GM03348 (cell line): ENCODE measurements around the gene ADAM12.

Experiments used
- DNase-seq: peaks from one replicate; pipeline ENCODE4 v3.0.0; 2012; ENCODE audit warnings: low spot score

The ADAM12 gene

DNA sequence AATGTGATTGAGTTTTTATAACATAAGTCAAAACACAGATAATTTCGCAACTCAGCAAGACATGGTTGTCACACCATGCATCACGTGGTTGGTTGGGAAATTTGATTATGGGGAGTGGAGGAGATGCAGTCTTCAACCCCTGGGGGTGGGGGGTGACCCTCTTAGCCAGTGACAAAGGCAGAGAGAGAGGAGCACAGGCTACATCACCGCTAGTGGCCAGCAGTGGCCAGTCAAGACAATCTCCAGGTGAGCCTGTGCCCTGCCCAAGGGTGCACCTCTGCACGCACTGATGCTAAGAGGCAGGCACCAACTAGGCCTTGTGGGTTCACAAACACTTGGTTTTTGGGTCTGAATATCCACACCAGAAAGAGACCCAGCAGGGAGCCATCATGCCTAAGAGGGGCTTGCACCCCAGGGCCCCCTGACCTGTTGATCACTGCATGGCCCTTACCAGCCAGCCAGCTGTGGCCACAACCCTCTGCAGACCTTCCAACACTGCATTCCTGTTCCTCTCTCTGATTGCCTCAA is 247.5 kb downstream of the ADAM12 start:
- DNase-seq, result no peak

DNA sequence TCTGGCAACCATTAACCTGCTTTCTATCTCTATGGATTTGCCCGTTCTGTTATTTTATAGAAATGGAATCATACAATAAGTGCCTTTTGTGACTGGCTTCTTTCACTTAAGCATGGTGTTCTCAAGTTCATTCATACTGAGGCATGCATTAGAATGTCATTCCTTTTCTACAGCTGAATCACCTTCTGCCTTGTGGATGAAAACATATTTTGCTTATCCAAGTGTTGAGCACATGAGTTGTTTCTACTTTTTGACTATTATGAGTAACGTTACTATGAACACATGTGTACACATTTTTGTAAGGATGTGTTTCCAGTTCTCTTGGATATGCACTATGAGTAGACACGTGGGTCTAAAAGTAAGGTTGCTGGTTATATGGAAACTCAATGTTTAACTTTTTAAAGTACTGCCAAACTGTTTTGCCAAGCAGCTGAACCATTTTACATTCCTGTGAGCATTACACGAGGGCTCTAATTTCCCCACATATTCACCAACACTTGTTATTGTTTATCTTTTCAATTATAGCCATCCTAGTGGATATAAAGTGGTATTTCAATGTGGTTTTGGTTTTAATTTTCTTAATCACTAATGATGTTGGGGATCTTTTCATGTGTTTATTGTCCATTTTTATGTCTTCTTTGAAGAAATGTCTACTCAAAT is 250.6 kb downstream of the ADAM12 start:
- no peak for DNase-seq

DNA sequence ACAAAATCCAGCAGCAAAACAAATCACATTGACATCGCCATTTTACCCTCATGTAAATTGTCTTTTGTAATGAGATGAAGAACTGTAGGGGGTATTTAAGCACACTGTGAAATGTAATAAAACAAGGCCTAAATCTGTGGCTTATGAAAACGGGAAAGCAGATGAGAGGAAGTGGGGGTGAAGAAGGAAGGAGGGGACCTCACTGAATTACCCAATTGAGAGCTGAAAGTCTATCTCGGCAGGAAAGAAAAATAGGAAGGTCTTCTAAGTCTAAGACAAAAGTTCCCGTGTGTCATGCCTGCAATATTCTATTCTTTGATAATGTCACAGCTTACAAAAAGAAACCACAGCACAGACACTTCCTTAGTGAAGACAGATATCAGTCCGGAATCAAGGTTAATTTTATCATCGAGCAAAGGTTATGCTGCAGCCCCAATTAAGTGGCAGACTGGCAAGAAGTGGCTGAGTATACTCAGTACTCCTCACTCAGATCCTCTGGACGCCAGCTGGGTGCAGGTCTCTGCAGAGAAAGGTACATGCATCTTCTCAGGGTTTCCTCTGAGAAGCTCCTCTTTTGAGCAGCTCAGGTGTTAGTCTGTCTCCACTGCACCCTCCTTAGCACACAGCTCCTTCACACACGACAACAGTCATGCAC is 252.2 kb downstream of the ADAM12 start:
- no peak for DNase-seq

DNA sequence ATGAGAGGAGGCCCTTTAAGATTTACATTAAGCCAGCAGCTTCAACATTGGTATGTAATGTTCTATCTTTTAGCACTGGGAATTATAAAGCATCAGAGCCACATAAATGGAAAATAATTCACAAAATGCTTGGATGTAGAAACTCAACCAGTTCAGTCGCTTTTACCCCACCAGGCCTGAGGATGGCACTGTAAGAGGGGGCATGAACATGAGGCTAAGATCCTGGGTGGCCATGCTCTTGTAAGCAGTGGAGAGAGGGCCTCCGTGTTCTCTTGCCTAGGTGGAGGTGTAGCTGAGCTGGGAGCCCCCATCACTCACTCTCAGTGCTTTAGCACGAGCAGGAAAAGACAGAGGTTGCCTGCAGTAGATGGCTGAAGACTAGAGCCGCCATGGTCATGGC is 253.1 kb downstream of the ADAM12 start:
- no peak for DNase-seq

DNA sequence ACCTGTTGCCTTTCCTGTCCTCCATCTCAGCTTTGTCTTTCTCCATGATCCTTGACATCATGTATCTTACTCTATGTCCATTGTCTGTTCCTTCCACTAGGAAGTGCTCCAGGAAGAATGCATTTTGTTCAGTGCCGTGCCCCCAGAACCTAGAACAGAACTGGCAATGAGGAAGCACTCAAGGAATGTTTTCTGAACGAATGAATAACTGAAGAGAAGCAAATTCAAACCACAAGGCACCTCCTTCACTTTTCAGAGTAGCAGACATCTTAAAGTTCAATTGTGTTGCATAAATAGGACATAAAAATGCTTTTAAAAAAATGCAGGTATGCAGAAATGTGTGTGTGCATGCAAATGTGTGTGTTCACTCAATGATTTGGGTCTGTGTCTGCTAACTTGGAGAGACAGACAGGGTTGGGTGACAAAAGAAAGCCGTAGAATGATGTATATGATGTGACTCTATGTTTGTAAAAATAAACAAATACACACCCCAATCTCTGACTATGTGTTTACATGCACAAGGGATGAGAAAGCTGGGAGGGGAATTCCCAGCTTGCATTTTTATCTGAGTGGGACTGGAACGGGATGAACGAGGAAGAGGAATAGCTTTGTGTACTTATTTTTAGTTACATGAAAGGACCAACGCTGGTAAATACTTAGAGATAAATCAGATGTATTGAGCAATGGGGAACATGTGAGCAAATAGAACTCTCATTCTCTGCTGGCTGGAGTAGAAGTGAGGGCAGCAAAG is 254.2 kb downstream of the ADAM12 start:
- peak; percentile 65 for DNase-seq

DNA sequence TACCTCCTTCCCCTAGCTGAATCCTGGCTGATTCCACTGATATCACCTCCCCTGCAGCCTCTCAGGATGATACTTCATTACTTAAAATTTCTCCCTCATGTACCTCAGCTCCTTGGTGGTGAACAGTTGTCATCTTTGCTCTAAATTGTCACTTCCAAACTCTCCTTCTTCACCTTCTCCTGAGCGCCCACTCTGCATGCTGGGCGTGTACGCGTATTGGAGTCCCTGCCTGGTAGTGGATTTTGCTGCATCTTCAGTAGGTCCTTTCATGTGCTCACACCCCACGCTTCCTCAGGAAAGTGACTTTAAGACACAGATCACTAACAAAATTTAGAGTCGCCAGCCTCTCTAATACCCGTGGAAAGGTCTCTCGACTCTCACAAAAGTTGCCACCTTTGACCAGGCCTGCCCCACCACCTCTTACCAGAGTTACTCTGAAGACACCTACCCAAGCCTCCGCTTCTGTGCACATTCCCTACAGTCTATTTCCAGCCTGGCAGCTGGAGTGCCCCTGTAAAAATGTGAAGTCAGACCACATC is 255.1 kb downstream of the ADAM12 start:
- DNase-seq, result no peak

DNA sequence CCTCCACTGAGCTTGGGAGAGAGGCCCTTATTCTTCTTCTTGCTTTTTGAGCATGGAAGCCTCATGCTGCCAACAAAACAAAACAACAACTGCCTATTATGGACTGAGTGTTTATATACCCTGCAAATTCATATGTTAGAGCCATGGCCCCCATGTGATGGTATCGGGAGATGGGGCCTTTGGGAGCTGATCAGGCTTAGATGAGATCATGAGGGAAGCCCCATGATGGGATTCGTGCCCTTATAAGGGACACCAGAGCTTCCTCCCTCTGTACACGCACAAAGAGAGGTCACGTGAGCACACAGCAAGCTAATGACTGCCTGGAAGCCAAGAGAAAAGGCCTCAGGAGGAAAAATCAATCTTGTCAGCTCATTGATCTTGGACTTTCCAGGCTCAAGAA is 256.9 kb downstream of the ADAM12 start:
- no peak for DNase-seq

DNA sequence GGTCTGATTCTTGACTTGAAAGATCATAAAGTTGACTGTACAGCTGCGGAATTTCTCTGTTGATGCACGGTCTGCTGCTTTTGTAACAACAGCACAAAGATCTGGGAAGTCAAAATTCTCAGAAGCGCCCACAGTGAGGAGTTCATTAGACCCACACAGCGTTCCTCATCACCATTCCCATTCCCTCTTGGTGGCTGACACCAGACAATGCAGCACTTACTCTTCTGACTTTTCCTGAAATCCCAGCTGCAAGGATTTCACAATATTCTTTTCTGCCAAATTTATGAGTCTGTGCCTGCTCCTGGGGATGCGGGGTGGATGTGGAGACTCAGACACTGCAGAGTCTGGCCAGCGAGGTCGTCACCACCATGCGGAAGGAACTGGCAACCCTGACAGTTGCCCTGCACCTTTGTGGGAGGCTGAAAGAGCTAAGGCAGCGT is 258.0 kb downstream of the ADAM12 start:
- peak; percentile 78 for DNase-seq

DNA sequence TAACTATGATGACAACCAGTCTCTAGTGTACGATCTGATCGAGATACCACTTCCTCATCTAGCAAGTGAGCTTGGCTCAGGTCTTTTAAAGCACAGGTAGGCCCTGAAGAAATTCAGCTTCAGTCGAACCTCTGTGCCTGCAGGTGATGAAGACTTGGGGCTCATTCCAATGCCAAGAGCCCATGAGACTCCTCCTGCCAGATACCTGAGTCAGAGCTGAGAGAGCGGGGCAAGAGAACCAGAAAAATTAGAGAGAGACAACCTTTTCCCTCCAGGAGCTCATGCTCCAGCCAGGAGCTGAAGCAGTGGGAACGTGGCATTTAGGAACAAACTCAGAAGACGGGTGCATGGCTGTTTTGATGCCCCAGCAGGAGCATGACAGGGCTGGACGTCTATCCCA is 259.3 kb downstream of the ADAM12 start:
- DNase-seq, result no peak

DNA sequence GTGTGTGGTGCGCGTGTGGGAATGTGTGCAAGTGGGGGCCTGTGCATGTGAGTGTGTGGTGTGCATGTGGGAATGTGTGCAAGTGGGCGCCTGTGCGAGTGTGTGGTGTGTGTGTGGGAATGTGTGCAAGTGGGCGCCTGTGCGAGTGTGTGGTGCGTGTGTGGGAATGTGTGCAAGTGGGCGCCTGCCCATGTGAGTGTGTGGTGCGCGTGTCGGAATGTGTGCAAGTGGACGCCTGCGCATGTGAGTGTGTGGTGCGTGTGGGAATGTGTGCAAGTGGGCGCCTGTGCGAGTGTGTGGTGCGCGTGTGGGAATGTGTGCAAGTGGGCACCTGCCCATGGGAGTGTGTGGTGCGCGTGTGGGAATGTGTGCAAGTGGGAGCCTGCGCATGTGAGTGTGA is 259.7 kb downstream of the ADAM12 start:
- no peak for DNase-seq

DNA sequence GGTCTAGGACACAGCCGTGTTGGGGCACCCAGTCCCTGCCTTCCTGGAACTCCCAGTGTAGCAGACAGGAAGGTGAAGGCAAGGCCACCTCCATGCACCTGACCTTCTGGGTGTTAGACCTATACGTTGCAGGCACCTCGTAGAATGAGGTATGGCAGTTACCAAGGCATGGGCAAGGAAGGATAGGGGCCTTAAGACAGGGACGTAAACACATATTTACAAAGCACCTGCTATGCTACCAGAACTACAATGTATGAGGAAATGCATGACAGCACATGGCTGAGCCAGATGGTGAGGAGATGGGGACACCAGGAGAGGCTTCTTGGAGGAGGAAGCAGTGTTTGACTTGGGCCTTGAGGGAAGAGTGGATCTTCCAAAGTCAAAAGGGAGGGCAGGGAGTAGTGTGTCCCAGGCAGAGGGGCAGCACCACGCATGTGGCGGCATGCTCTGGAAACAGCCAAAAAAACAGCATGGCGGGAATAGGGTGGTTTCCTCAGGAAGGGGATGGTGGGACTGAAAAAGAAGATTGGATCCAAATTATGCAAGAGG is 260.7 kb downstream of the ADAM12 start:
- no peak for DNase-seq

DNA sequence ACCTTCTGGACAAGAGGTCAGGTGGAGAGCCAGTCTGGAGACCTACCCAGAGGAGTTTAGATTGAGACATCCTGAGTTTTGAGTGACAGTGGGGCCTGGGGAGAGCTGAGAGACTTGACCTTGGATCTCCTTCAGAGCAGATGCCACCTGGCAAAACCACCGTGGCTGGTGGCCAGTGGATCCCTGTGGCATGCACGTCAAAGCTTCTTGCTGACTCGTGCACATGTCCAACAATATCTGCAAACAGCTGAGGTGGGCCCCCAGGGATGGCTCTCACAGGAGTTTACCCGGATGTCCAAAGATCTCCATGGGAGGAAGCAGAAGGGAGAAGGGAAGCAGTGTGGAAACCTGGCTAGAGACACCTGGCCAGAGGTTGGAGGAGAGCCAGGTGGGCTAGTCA is 261.4 kb downstream of the ADAM12 start:
- DNase-seq, result no peak

DNA sequence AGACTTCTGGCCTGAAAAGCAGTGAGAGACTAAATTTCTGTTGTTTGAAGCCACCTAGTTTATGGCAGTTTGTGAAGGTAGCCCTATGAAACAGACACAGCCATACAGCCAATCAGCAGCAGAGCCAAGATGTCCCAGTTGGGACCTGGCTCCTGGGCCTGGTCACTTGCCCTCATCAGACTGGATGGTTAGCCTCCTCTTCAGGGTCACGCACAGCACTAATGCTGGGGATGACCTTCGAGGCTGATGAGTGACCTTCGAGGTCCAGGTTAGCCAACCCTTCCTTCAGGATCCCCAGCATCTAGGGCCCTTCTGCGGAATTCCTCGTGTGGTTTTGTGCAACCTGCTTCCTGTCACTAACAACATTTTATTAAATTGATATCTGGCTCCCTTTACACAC is 262.3 kb downstream of the ADAM12 start:
- no peak for DNase-seq

DNA sequence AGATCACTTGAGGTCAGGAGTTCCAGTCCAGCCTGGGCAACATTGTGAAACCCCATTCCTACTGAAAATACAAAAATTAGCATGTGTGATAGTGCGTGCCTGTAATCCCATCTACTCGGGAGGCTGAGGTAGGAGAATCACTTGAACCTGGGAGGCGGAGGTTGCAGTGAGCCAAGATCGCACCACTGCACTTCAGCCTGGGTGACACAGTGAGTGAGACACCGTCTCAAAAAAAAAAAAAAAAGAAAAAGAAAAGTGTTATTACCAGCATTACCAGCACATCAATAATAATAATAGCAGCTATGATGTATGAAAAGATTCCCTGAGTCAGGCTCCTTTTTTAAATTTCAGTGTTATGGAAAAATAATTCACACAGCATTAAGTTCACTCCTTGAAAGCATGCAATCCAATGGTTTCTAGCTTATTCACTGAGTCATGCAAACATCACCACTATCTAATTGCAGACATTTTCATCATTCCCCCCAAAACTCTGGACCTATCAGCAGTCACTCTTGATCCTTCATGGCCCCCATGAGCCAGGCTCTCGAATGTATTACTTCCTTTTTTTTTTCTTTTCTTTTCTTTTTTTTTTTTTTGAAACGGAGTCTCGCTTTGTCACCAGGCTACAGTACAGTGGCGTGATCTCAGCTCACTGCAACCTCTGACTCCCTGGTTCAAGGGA is 263.5 kb downstream of the ADAM12 start:
- DNase-seq, result no peak

DNA sequence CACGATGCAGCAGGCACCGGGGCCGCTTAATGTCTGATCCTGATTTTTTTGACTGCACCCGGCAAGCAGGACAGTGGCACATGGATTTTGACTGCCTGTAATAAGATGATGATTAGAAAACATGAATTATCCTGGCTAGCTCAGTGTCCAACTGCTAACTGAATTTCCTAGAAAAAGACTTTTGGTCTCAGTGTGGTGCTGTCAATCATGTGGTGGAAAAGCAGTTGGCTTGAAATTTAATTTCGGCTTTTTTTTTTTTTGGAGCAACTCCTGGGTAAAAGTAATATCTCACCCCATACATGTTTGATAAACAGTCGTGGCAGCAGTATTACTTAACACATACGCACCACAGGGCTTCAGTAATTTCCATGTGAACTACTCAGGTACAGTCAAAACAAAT is 264.2 kb downstream of the ADAM12 start:
- no peak for DNase-seq

DNA sequence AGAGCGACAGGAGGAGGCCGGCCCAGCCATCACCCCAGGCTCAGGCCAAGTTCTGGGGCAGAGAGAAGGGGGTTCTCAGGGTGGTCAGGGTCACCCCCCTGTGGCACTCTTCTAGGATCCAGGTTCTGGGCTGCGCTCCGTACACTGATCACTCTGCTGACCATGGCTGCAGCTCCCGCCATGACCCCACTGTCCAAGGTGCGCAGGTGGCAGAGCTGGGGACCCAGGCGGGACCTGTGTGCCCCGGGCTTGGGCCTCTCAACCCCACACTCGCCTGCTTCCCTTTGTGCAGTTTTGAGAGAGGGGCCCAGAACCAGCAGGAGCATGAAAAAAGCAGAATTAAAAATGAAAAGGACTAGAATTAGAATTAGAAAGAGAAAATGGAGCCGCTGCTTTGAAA is 264.8 kb downstream of the ADAM12 start:
- no peak for DNase-seq

DNA sequence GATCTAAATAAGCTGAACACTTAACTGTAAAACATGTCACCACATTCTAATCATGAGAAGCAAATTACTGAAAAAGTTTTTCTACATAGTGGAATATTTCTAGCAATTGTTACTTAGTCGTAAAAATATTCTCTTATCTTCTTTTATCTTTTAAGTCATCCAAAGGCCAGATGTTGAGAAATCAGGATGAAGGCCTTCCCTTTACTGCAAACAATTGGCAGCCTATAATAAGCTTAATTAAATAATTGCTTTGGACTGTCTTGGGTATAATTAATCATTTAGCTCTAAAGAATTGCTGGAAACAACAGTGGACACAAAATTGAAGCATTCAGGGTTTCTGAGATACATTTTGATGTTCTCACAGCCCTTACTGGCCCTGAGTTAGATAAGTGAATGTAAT is 265.4 kb downstream of the ADAM12 start:
- DNase-seq, result peak; percentile 29

DNA sequence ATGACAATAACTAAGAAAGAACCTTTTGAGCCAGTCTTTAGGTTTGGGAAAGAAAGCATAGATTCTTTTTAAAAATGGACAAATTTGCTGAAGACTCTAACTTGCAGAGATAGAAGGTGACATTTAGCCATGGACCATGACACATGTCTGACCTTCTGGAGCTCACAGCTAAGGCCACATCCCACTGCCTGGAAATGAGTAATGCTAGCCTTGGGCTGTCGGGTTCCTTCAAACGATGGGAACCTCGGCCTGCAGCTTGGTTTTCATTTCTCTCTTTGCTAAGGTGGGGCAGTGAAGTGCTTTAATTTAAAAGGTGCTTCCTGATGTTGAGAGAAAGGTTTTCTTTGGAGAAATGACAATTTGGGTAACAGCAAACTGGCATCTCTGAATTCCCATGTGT is 268.7 kb downstream of the ADAM12 start:
- no peak for DNase-seq

DNA sequence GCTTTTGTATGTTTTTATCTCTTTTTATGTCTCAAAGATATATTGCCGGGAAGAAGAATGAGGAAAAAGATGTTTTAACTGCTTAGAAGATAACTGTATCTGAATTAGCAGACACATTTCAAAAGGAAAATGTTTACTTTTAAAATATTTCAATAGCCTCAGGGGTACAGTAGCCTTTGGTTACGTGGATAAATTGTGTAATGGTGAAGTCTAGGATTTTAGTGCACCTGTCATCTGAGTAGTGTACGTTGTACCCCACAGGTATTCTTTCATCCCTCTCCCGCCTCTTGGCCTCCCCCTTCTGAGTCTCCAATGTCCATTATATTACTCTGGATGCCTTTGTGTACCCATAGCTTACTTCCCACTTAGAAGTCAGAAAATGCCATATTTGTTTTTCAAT is 269.8 kb downstream of the ADAM12 start:
- DNase-seq, result no peak

DNA sequence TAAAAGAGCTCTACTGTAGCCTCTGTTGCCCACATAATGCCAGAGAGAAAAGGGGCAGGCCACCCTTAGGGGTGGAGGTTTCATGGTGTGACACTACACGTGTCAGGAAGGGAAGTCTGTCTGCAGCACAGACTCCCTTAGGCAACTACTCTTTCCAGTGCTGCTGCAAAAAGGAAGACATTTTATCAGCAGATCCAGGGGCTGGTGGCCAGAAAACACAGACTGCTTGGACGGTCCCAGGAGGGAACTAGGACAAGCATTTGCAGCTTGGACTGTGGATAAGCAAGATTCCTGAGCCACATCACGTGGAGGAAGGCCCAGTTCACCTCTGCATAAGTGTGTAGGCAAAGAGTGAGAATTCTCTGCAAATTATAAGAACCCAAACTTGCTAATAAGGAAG is 271.1 kb downstream of the ADAM12 start:
- no peak for DNase-seq

DNA sequence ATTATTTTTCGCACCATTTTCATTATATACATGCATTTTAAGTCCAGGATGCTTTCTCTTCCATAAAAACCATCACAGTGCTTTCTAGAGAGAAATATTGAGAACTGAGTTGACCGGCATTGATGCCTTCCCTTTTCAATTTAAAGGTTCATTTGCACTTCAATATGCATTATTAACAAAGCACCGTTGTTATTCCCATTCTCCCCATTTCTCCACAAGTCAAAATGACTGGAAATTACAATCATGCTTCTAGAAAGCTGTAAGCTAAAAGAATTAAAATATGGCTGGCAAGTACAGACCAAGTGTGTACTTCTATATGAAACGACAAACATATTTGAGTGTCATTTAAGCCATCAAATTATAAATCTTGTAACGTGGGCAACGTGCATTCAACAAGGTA is 272.4 kb downstream of the ADAM12 start:
- DNase-seq, result no peak
